Hepatocyte (in vitro differentiated cells): ENCODE data around the gene ZNF488. TPM values are rescaled to one million over a fixed set of nuclear protein-coding genes. Genes with fewer than 3 reads are reported as not detected.

ENCODE experiments used
- DNase-seq: peaks from one replicate; pipeline ENCODE4 v3.0.0-alpha.2; 2016; ENCODE audit warnings: low spot score
- H2AFZ ChIP-seq: fragments of 200-600 bp; sonication (generic); 2 replicates; pipeline ENCODE4 v1.6.0; 2016; ENCODE audit warnings: antibody characterized with exemption, mild to moderate bottlenecking
- H3K27ac ChIP-seq: fragments of 200-600 bp; sonication (generic); 2 replicates; pipeline ENCODE4 v1.5.1; 2016; ENCODE audit warnings: mild to moderate bottlenecking
- H3K27me3 ChIP-seq: fragments of 200-600 bp; sonication (generic); 2 replicates; pipeline ENCODE4 v1.6.1; 2016
- H3K36me3 ChIP-seq: fragments of 200-600 bp; sonication (generic); replicated peaks from 2 replicates; pipeline ENCODE4 v1.5.1; 2016; ENCODE audit warnings: low read depth; ENCODE audit not compliant: insufficient read depth
- H3K4me1 ChIP-seq: fragments of 200-600 bp; sonication (generic); 2 replicates; pipeline ENCODE4 v1.5.1; 2016; ENCODE audit warnings: mild to moderate bottlenecking, moderate library complexity; ENCODE audit not compliant: insufficient read depth
- H3K4me2 ChIP-seq: fragments of 200-600 bp; sonication (generic); 2 replicates; pipeline ENCODE4 v1.6.0; 2016
- H3K4me3 ChIP-seq: fragments of 200-600 bp; sonication (generic); 2 replicates; pipeline ENCODE4 v1.5.1; 2016; ENCODE audit warnings: mild to moderate bottlenecking
- H3K79me2 ChIP-seq: fragments of 200-600 bp; sonication (generic); 2 replicates; pipeline ENCODE4 v1.6.0; 2017; ENCODE audit warnings: mild to moderate bottlenecking
- H3K9me2 ChIP-seq: fragments of 200-600 bp; sonication (generic); replicated peaks from 2 replicates; pipeline ENCODE4 v1.6.0; 2017; ENCODE audit warnings: mild to moderate bottlenecking; ENCODE audit not compliant: insufficient read depth
- H3K9me3 ChIP-seq: fragments of 200-600 bp; sonication (generic); 2 replicates; pipeline ENCODE4 v1.5.1; 2016; ENCODE audit warnings: low read depth, mild to moderate bottlenecking
- H4K20me1 ChIP-seq: fragments of 200-600 bp; sonication (generic); 2 replicates; pipeline ENCODE4 v1.6.0; 2016; ENCODE audit warnings: mild to moderate bottlenecking; ENCODE audit not compliant: insufficient read depth, poor library complexity, severe bottlenecking
- EZH2 ChIP-seq: fragments of 200-600 bp; sonication (generic); IDR thresholded peaks from 2 replicates; pipeline ENCODE4 v1.6.1; 2016; ENCODE audit warnings: antibody characterized with exemption, mild to moderate bottlenecking, borderline replicate concordance
- EZH2phosphoT487 ChIP-seq: fragments of 200-600 bp; sonication (generic); IDR thresholded peaks from one replicate; pipeline ENCODE4 v1.6.1; 2018; ENCODE audit warnings: antibody characterized with exemption, mild to moderate bottlenecking, low read depth, moderate library complexity; ENCODE audit not compliant: unreplicated experiment, severe bottlenecking
- WGBS: methylation state at CpG from one replicate; pipeline ENCODE4 v1.1.6; 2016; ENCODE audit warnings: low lambda C conversion rate; ENCODE audit errors: missing lambda C conversion rate; 5-methylcytosine and 5-hydroxymethylcytosine counted together
- polyA plus RNA-seq: library from polyadenylated mRNA; unstranded; fragments of >200 nt; fragmentation: Nextera tagmentation; extraction: Ambion mirVana; gene quantifications from 2 replicates; pipeline ENCODE4 v1.2.1, GENCODE V29; 2016
- total RNA-seq: library from RNA; depleted of rRNA; stranded (reverse); fragments of >200 nt; gene quantifications from 2 replicates; pipeline ENCODE4 v1.2.3, GENCODE V29; 2014
- TF ChIP-seq, protein P1 (sequence below): fragments of 200-600 bp; sonication (generic); IDR thresholded peaks from 2 replicates; pipeline ENCODE4 v1.5.1; 2016; ENCODE audit warnings: antibody characterized with exemption, mild to moderate bottlenecking; ENCODE audit not compliant: poor library complexity

ZNF488 gene
- total and polyA plus RNA-seq, 2 experiments from 2014 or later: 1.2 to 2.5 TPM

DNA sequence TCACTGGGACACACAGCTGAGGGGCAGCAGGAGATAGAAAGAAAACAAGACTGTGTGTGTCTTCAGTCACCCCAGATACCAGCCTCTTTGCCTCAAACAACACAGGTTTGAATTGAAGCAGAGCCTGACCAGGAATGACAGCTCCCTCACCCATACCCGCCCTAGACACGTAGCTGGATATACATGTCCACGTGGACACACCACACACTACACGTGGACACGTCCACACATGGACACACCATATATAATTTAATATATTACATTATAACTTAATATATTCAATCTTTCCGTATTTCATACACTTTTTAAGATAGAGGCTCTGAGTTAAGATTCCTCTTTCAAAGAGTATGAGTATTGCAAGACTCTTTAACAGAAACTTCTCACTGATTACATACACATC is 50.6 kb downstream of the ZNF488 start:
- Histone ChIP-seq H3K4me2 (no peak overlapping the region), H3K4me3 (no peak overlapping the region), H2AFZ (no peak overlapping the region), H3K79me2 (no peaks in the 10 kb centered on the region), H4K20me1 (no peaks in the 10 kb centered on the region), H3K27ac (no peak overlapping the region), H3K9me2 (no peaks in the 10 kb centered on the region), H3K4me1 (peaks cover 11% of the 10 kb centered on the region), H3K36me3 (no peaks in the 10 kb centered on the region), H3K27me3 (no peaks in the 10 kb centered on the region), H3K9me3 (no peaks in the 10 kb centered on the region)
- TF ChIP-seq EZH2 (no peak), EZH2phosphoT487 (no peak)
- TF ChIP-seq, protein P1, sequence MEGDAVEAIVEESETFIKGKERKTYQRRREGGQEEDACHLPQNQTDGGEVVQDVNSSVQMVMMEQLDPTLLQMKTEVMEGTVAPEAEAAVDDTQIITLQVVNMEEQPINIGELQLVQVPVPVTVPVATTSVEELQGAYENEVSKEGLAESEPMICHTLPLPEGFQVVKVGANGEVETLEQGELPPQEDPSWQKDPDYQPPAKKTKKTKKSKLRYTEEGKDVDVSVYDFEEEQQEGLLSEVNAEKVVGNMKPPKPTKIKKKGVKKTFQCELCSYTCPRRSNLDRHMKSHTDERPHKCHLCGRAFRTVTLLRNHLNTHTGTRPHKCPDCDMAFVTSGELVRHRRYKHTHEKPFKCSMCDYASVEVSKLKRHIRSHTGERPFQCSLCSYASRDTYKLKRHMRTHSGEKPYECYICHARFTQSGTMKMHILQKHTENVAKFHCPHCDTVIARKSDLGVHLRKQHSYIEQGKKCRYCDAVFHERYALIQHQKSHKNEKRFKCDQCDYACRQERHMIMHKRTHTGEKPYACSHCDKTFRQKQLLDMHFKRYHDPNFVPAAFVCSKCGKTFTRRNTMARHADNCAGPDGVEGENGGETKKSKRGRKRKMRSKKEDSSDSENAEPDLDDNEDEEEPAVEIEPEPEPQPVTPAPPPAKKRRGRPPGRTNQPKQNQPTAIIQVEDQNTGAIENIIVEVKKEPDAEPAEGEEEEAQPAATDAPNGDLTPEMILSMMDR: no peak
- WGBS: 87% methylated on average over 6 of the region's 6 CpGs
- no peak for DNase-seq

GRCh38 chr10:47332946-47333345 is 51.1 kb downstream of the ZNF488 start:
- Histone ChIP-seq H4K20me1 (no peaks in the 10 kb centered on the region), H3K27ac (no peak overlapping the region), H2AFZ (no peak overlapping the region), H3K4me1 (peaks cover 11% of the 10 kb centered on the region), H3K9me3 (no peaks in the 10 kb centered on the region), H3K9me2 (no peaks in the 10 kb centered on the region), H3K79me2 (no peaks in the 10 kb centered on the region), H3K4me3 (no peak overlapping the region), H3K36me3 (no peaks in the 10 kb centered on the region), H3K4me2 (no peak overlapping the region), H3K27me3 (no peaks in the 10 kb centered on the region)
- DNase-seq: no peak
- TF ChIP-seq EZH2 (no peak), EZH2phosphoT487 (no peak)
- TF ChIP-seq, protein P1: no peak
- WGBS: 83% methylated on average over 3 of the region's 3 CpGs

GRCh38 chr10:47332371-47332770 is 51.7 kb downstream of the ZNF488 start:
- Histone ChIP-seq H3K4me3 (no peak overlapping the region), H3K9me3 (no peaks in the 10 kb centered on the region), H3K4me1 (peaks cover 10% of the 10 kb centered on the region), H2AFZ (no peak overlapping the region), H3K79me2 (no peaks in the 10 kb centered on the region), H3K27me3 (no peaks in the 10 kb centered on the region), H3K9me2 (no peaks in the 10 kb centered on the region), H3K36me3 (no peaks in the 10 kb centered on the region), H3K4me2 (no peak overlapping the region), H4K20me1 (no peaks in the 10 kb centered on the region), H3K27ac (no peak overlapping the region)
- no peak for DNase-seq
- 85% methylated on average over 3 of the region's 3 CpGs for WGBS
- no peak for TF ChIP-seq EZH2
- no peak for TF ChIP-seq EZH2phosphoT487
- TF ChIP-seq, protein P1: no peak

DNA sequence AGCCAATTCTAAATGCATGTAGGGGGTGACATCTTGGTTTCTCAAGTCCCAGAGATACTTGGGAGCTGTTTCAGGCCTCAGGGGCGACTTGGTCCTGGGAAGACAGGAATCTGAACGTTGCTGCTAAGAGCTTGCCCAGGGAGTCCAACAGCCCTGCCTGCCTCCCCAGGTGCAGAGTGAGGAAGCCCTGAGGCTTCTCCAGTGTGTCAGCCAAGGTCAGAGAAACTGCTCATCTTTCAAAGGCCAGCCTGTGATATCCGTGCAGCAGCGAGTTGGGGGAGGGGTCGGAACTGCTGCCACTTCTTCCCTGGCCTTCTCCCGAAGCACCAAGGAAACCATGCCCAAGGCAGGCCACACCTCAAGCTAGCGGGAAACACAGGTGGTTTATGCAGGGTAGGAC is 52.1 kb downstream of the ZNF488 start:
- Histone ChIP-seq H4K20me1 (no peaks in the 10 kb centered on the region), H3K27me3 (no peaks in the 10 kb centered on the region), H3K4me1 (peaks cover 5% of the 10 kb centered on the region), H3K36me3 (no peaks in the 10 kb centered on the region), H3K9me2 (no peaks in the 10 kb centered on the region), H3K4me3 (no peak overlapping the region), H3K79me2 (no peaks in the 10 kb centered on the region), H2AFZ (no peak overlapping the region), H3K27ac (no peak overlapping the region), H3K4me2 (no peak overlapping the region), H3K9me3 (no peaks in the 10 kb centered on the region)
- TF ChIP-seq, protein P1: no peak
- TF ChIP-seq EZH2phosphoT487: no peak
- TF ChIP-seq EZH2: no peak
- DNase-seq: no peak
- WGBS: 67% methylated on average over 7 of the region's 7 CpGs
